HG03103 (cell line): Measurements from ENCODE around the gene MLC1.

Experiments
- ATAC-seq: cut with Tn5 transposase; IDR thresholded peaks from one replicate; pipeline ENCODE4 v1.9.1; 2021; ENCODE audit warnings: low read depth; ENCODE audit not compliant: unreplicated experiment

Gene MLC1

GRCh38 chr22:50040717-50041116 lies 44.5 kb downstream of the MLC1 start:
- no peak for ATAC-seq

GRCh38 chr22:50039669-50040443 lies 45.4 kb downstream of the MLC1 start:
- no peak for ATAC-seq

GRCh38 chr22:50035976-50036724 lies 49.1 kb downstream of the MLC1 start:
- no peak for ATAC-seq

GRCh38 chr22:50035131-50035881 lies 49.9 kb downstream of the MLC1 start:
- no peak for ATAC-seq

- no peak for ATAC-seq
Measured at GRCh38 chr22:50034126-50035081, 50.8 kb downstream of the MLC1 start.

GRCh38 chr22:50032941-50033601 lies 52.2 kb downstream of the MLC1 start:
- ATAC-seq, result no peak

GRCh38 chr22:50032109-50032871 lies 52.9 kb downstream of the MLC1 start:
- no peak for ATAC-seq

GRCh38 chr22:50031189-50032091 lies 53.8 kb downstream of the MLC1 start:
- ATAC-seq, result no peak

GRCh38 chr22:50030297-50031188 lies 54.7 kb downstream of the MLC1 start:
- ATAC-seq, result no peak

- ATAC-seq, result no peak
Measured at GRCh38 chr22:50027639-50028537, 57.3 kb downstream of the MLC1 start.

GRCh38 chr22:50025993-50026392 lies 59.2 kb downstream of the MLC1 start:
- ATAC-seq, result no peak

- no peak for ATAC-seq
Measured at GRCh38 chr22:50022171-50022819, 62.9 kb downstream of the MLC1 start.

- no peak for ATAC-seq
Measured at GRCh38 chr22:50020606-50021005, 64.6 kb downstream of the MLC1 start.

GRCh38 chr22:50019316-50019715 lies 65.9 kb downstream of the MLC1 start:
- no peak for ATAC-seq

GRCh38 chr22:50018608-50019285 lies 66.5 kb downstream of the MLC1 start:
- no peak for ATAC-seq
